Measurements from ENCODE around the gene SUMO2.
"Not testable (repeated sequence)": the region's sequence is repeated elsewhere in the genome, so short reads cannot be mapped to it uniquely, and the experiment has no call there.

The SUMO2 gene

GRCh38 chr17:75182569-75183436 lies at the start of gene SUMO2:
Gene SUMO2 (minus strand): TSS chr17:75182959. CDS start chr17:75182834, 125 bp downstream.
- peak; percentile 77 for DNase-seq

- DNase-seq: no peak
Observed at GRCh38 chr17:75231741-75232464, 49.1 kb upstream of the SUMO2 start.

- DNase-seq: no peak
Observed at GRCh38 chr17:75231071-75231470, 48.3 kb upstream of the SUMO2 start.

- no peak for DNase-seq
Observed at GRCh38 chr17:75228847-75229246, 46.1 kb upstream of the SUMO2 start.

- no peak for DNase-seq
Observed at GRCh38 chr17:75228305-75228704, 45.5 kb upstream of the SUMO2 start.

- no peak for DNase-seq
Observed at GRCh38 chr17:75227729-75228128, 45.0 kb upstream of the SUMO2 start.

GRCh38 chr17:75225016-75225415 lies 42.3 kb upstream of the SUMO2 start:
- DNase-seq: no peak

GRCh38 chr17:75219815-75220214 lies 37.1 kb upstream of the SUMO2 start:
- no peak for DNase-seq

GRCh38 chr17:75218131-75218530 lies 35.4 kb upstream of the SUMO2 start:
- DNase-seq: no peak

GRCh38 chr17:75209061-75209460 lies 26.3 kb upstream of the SUMO2 start:
- no peak for DNase-seq

- no peak for DNase-seq
Observed at GRCh38 chr17:75208161-75208560, 25.4 kb upstream of the SUMO2 start.

- DNase-seq: no peak
Observed at GRCh38 chr17:75207760-75208159, 25.0 kb upstream of the SUMO2 start.

GRCh38 chr17:75207050-75207407 lies 24.3 kb upstream of the SUMO2 start:
- not testable (repeated sequence) for DNase-seq

- no peak for DNase-seq
Observed at GRCh38 chr17:75205793-75206163, 23.0 kb upstream of the SUMO2 start.

- DNase-seq: peak; percentile 92
Observed at GRCh38 chr17:75205037-75205792, 22.5 kb upstream of the SUMO2 start, which contains the start of gene NUP85. Gene NUP85 (plus strand): TSS chr17:75205679. CDS start chr17:75205762, 83 bp downstream.

GRCh38 chr17:75199886-75200618 lies 17.3 kb upstream of the SUMO2 start:
- DNase-seq: no peak

GRCh38 chr17:75194879-75195278 lies 12.1 kb upstream of the SUMO2 start:
- no peak for DNase-seq

- no peak for DNase-seq
Observed at GRCh38 chr17:75191584-75191983, 8.8 kb upstream of the SUMO2 start.

- DNase-seq: no peak
Observed at GRCh38 chr17:75188614-75189013, 5.9 kb upstream of the SUMO2 start.

GRCh38 chr17:75183999-75184884 lies 1.5 kb upstream of the SUMO2 start:
- DNase-seq: no peak

GRCh38 chr17:75182319-75182568 lies 515 bp downstream of the SUMO2 start:
- no peak for DNase-seq

Data from NCI-H526 treated with DMSO at 0.1 percent for 48 hours (cell line).